ENCODE results near the gene PITPNC1. TPM values are rescaled to one million over a fixed set of nuclear protein-coding genes. Genes with fewer than 3 reads are reported as not detected.

PITPNC1 gene
- total and polyA plus RNA-seq, 2 of the 13 experiments (the other 11 are each of a cell fraction or from before 2014, with no cell fraction given): 4.1 to 5.7 TPM

DNA sequence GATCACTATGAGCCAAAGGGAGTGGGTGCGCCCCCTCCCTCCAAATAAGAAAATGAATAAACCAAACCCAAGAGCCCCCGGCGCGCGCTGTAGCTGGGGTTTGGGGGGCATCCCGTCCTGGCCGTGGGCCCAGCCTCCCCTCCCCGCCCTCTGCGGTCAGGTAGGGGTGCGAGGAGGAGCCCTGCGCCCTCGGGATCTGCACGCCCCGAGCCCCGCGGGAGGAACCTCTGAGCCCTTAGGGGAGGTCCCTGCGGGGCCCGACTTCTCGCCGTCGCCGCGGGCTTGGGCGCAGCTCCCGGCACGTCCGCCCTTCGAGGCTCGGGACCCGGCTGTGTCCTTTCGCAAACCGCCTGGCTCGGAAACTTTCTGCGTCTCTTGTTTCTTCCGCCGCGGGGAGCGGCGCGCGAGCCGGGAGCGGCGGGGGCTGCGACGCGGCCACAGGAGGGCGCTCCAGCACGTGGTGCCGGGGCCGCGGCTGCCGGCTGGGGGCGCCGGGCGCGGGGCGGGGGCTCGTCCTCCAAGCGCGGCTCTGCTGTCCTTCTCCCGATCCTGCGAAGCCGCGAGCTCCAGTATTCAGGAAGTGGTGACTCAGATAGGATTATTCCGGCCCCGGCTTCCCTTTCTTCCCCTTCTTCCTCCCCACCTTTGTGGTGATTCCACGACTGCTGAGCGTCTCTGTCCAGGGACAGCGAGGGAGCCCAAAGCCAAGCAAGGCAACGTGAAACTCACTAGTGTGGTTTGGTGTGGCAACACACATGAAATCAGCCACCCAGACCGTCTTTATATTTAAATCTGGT is 1.6 kb downstream of the PITPNC1 start (continued):
- TF ChIP-seq, protein P1, sequence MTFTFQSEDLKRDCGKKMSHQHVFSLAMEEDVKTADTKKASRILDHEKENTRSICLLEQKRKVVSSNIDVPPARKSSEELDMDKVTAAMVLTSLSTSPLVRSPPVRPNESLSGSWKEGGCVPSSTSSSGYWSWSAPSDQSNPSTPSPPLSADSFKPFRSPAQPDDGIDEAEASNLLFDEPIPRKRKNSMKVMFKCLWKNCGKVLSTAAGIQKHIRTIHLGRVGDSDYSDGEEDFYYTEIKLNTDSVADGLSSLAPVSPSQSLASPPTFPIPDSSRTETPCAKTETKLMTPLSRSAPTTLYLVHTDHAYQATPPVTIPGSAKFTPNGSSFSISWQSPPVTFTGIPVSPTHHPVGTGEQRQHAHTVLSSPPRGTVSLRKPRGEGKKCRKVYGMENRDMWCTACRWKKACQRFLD (CRISPR knock-in tag; IDR thresholded peaks at IDR 0.05; ENCODE audit: borderline replicate concordance): 0 out of 2 replicates have a peak, but pooled peaks have one; percentile 65
- TF ChIP-seq ZNF674 (CRISPR knock-in tag; IDR thresholded peaks at IDR 0.05; ENCODE audit: low read depth): no peak; the same call in 1 of the 2 replicates
- TF ChIP-seq SMC3 (IDR thresholded peaks at IDR 0.05; ENCODE audit: low read length): no peak
- TF ChIP-seq ARNTL (CRISPR knock-in tag; IDR thresholded peaks at IDR 0.05): no peak
- TF ChIP-seq PHB2 (IDR thresholded peaks at IDR 0.05; ENCODE audit: partially characterized antibody): no peak
- TF ChIP-seq ZFAT (CRISPR knock-in tag; conservative IDR thresholded peaks at IDR 0.05): 0 out of 2 replicates have a peak, but pooled peaks have one; percentile 53
- no peak for TF ChIP-seq RBM22 (optimal IDR thresholded peaks at IDR 0.05; ENCODE audit: low read length)
- TF ChIP-seq ZNF282 (IDR thresholded peaks at IDR 0.05; ENCODE audit: partially characterized antibody): no peak
- no peak for TF ChIP-seq MEF2D (CRISPR knock-in tag; IDR thresholded peaks at IDR 0.05)
- TF ChIP-seq, protein P2, sequence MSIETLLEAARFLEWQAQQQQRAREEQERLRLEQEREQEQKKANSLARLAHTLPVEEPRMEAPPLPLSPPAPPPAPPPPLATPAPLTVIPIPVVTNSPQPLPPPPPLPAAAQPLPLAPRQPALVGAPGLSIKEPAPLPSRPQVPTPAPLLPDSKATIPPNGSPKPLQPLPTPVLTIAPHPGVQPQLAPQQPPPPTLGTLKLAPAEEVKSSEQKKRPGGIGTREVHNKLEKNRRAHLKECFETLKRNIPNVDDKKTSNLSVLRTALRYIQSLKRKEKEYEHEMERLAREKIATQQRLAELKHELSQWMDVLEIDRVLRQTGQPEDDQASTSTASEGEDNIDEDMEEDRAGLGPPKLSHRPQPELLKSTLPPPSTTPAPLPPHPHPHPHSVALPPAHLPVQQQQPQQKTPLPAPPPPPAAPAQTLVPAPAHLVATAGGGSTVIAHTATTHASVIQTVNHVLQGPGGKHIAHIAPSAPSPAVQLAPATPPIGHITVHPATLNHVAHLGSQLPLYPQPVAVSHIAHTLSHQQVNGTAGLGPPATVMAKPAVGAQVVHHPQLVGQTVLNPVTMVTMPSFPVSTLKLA (IDR thresholded peaks at IDR 0.05): no peak
- no peak for TF ChIP-seq ZNF615 (CRISPR knock-in tag; IDR thresholded peaks at IDR 0.05; ENCODE audit: borderline replicate concordance)
- no peak for TF ChIP-seq PHF5A (CRISPR knock-in tag; IDR thresholded peaks at IDR 0.05; ENCODE audit: low read depth, unreplicated experiment)
- peak; percentile 3; the same call in 1 of the 2 replicates for TF ChIP-seq SP4 (CRISPR knock-in tag; IDR thresholded peaks at IDR 0.05)
- 0 out of 2 replicates have a peak, but pooled peaks have one; percentile 39 for TF ChIP-seq HMG20B (CRISPR knock-in tag; conservative IDR thresholded peaks at IDR 0.05)
- no peak for TF ChIP-seq MAFG (CRISPR knock-in tag; IDR thresholded peaks at IDR 0.05)
- TF ChIP-seq, protein P3, sequence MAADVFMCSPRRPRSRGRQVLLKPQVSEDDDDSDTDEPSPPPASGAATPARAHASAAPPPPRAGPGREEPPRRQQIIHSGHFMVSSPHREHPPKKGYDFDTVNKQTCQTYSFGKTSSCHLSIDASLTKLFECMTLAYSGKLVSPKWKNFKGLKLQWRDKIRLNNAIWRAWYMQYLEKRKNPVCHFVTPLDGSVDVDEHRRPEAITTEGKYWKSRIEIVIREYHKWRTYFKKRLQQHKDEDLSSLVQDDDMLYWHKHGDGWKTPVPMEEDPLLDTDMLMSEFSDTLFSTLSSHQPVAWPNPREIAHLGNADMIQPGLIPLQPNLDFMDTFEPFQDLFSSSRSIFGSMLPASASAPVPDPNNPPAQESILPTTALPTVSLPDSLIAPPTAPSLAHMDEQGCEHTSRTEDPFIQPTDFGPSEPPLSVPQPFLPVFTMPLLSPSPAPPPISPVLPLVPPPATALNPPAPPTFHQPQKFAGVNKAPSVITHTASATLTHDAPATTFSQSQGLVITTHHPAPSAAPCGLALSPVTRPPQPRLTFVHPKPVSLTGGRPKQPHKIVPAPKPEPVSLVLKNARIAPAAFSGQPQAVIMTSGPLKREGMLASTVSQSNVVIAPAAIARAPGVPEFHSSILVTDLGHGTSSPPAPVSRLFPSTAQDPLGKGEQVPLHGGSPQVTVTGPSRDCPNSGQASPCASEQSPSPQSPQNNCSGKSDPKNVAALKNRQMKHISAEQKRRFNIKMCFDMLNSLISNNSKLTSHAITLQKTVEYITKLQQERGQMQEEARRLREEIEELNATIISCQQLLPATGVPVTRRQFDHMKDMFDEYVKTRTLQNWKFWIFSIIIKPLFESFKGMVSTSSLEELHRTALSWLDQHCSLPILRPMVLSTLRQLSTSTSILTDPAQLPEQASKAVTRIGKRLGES (CRISPR knock-in tag; IDR thresholded peaks at IDR 0.05; ENCODE audit: borderline replicate concordance): 0 out of 2 replicates have a peak, but pooled peaks have one; percentile 47
- no peak for TF ChIP-seq ZKSCAN8 (CRISPR knock-in tag; IDR thresholded peaks at IDR 0.05; ENCODE audit: borderline replicate concordance)
- TF ChIP-seq KDM1A (CRISPR knock-in tag; IDR thresholded peaks at IDR 0.05): no peak; the same call in 1 of the 2 replicates
- no peak for TF ChIP-seq NCOA1 (CRISPR knock-in tag; IDR thresholded peaks at IDR 0.05)
- TF ChIP-seq ZMYM3 (CRISPR knock-in tag; IDR thresholded peaks at IDR 0.05): no peak
- TF ChIP-seq ZNF235 (CRISPR knock-in tag; IDR thresholded peaks at IDR 0.05; ENCODE audit: borderline replicate concordance): no peak
- no peak for TF ChIP-seq GTF2F1 (IDR thresholded peaks at IDR 0.05; ENCODE audit: low read length)
- TF ChIP-seq MIXL1 (CRISPR knock-in tag; IDR thresholded peaks at IDR 0.05): no peak
- no peak for TF ChIP-seq RORA (CRISPR knock-in tag; IDR thresholded peaks at IDR 0.05)
- TF ChIP-seq JARID2 (CRISPR knock-in tag; IDR thresholded peaks at IDR 0.05; ENCODE audit: insufficient replicate concordance): no peak
- no peak for TF ChIP-seq KAT2B (IDR thresholded peaks at IDR 0.05; ENCODE audit: borderline replicate concordance, low read depth, low read length)
- no peak for TF ChIP-seq ZC3H4 (CRISPR knock-in tag; IDR thresholded peaks at IDR 0.05; ENCODE audit: borderline replicate concordance)
